ENCODE data around the gene IQCF2.

Gene IQCF2

DNA sequence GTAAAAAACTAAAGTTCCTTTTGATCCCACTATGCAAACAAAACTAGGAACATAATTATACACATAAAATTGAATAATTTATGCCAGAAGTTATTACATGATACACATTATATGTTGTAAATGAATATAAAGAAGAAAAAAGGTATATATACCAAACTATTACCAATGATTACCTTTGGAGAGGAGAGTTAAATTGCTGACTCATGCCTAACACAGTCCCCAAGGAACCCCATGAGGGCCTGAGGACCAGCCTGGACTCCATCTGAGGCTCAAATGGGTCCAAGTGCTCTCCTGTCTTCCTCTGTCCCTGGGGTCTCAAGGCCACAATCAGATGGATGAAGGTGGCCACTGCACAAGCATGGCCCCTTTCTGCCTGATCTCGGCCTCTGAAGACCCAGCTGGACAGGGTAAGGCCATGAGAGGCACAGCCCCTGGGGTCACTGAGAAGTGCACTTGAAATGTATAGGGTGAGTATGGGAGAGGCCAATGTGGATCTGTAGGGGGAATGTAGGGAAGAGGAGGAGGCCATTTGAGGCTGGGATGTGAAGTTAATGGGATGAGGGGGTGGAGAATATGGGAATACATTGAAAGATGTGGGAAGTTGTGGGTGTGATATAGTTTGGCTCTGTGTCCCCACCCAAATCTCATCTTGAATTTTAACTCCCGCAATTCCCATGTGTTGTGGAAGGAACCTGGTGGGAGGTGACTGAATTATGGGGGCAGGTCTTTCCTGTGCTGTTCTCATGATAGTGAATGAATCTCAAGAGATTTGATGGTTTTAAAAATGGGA lies 42.8 kb downstream of the IQCF2 start:
- no peaks in the 10 kb centered on the region for H3K36me3 ChIP-seq (replicated peaks; ENCODE audit: low read depth, low read length)
- H3K79me2 ChIP-seq (ENCODE audit: low read length): no peaks in the 10 kb centered on the region
- H3K4me1 ChIP-seq (ENCODE audit: low read length): no peaks in the 10 kb centered on the region

DNA sequence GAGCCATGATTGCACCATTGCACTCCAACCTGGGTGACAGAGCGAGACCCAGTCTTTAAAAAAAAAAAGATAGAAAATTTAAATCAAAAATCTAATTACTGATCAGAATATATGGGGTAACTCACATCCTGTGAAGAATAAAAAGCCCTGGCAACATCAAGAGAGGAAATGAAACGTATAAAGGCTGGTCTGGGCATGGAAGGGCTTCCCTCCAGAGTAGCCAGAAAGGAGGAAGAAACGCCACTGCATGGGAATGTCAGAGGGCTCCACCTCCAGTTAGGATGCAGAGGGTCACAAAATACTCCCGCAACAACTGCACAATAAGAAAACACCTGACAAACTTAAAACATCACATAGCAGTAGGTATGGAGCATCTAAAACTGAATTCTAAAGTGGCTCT lies 46.6 kb downstream of the IQCF2 start:
- Histone ChIP-seq H4K20me1 (ENCODE audit: insufficient read depth, low read length) (no peaks in the 10 kb centered on the region), H3K4me1 (ENCODE audit: low read length) (no peaks in the 10 kb centered on the region), H3K9ac (ENCODE audit: low read length) (no peak overlapping the region), H3K79me2 (ENCODE audit: low read length) (no peaks in the 10 kb centered on the region), H3K27ac (ENCODE audit: low read length) (no peak overlapping the region), H3K4me2 (ENCODE audit: low read length) (no peak overlapping the region), H3K4me3 (ENCODE audit: low read length) (no peak overlapping the region), H3K27me3 (ENCODE audit: low read depth, low read length) (no peaks in the 10 kb centered on the region), H3K9me3 (ENCODE audit: insufficient read depth, low read length) (no peaks in the 10 kb centered on the region), H2AFZ (ENCODE audit: low read depth, low read length) (no peak overlapping the region), H3K36me3 (replicated peaks; ENCODE audit: low read depth, low read length) (no peaks in the 10 kb centered on the region)
- no peak for TF ChIP-seq EZH2phosphoT487 (IDR thresholded peaks at IDR 0.05; ENCODE audit: low read depth)
- TF ChIP-seq, protein P1, sequence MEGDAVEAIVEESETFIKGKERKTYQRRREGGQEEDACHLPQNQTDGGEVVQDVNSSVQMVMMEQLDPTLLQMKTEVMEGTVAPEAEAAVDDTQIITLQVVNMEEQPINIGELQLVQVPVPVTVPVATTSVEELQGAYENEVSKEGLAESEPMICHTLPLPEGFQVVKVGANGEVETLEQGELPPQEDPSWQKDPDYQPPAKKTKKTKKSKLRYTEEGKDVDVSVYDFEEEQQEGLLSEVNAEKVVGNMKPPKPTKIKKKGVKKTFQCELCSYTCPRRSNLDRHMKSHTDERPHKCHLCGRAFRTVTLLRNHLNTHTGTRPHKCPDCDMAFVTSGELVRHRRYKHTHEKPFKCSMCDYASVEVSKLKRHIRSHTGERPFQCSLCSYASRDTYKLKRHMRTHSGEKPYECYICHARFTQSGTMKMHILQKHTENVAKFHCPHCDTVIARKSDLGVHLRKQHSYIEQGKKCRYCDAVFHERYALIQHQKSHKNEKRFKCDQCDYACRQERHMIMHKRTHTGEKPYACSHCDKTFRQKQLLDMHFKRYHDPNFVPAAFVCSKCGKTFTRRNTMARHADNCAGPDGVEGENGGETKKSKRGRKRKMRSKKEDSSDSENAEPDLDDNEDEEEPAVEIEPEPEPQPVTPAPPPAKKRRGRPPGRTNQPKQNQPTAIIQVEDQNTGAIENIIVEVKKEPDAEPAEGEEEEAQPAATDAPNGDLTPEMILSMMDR (IDR thresholded peaks at IDR 0.05; ENCODE audit: low read depth, low read length): no peak

More for the DNA sequence above, 42.8 kb downstream of the IQCF2 start:
- Histone ChIP-seq H4K20me1 (ENCODE audit: insufficient read depth, low read length) (no peaks in the 10 kb centered on the region), H3K4me2 (ENCODE audit: low read length) (no peak overlapping the region), H3K4me3 (ENCODE audit: low read length) (no peak overlapping the region), H3K27me3 (ENCODE audit: low read depth, low read length) (peaks cover 18% of the 10 kb centered on the region; the same call in 1 of the 2 replicates), H3K9me3 (ENCODE audit: insufficient read depth, low read length) (no peaks in the 10 kb centered on the region), H3K27ac (ENCODE audit: low read length) (no peak overlapping the region), H2AFZ (ENCODE audit: low read depth, low read length) (no peak overlapping the region), H3K9ac (ENCODE audit: low read length) (no peak overlapping the region)
- TF ChIP-seq, protein P1 (IDR thresholded peaks at IDR 0.05; ENCODE audit: low read depth, low read length): no peak
- TF ChIP-seq EZH2phosphoT487 (IDR thresholded peaks at IDR 0.05; ENCODE audit: low read depth): no peak

Data from OCI-LY3 (cell line).